Cardiac fibroblast (primary cell): ENCODE data around the gene PHACTR3.

Experiments used
- DNase-seq, 2 donors: peaks; one replicate each; pipeline versions ENCODE4 v3.0.0 to v3.0.0-alpha.2; 2010; ENCODE audit warnings: low read depth in 2 of 2
- H3K4me3 ChIP-seq, 2 donors: replicated peaks in 1 of 2; 1 replicate in 1 of 2; 2 replicates in 1 of 2; pipeline ENCODE4 v1.5.1; 2011; ENCODE audit warnings: low read depth in 2 of 2, low read length in 2 of 2, mild to moderate bottlenecking in 2 of 2, moderate library complexity in 1 of 2
- CTCF ChIP-seq: IDR thresholded peaks from one replicate; pipeline ENCODE4 v1.5.1; 2011; ENCODE audit warnings: low read depth, mild to moderate bottlenecking, low read length, inconsistent platforms

PHACTR3 gene

GRCh38 chr20:59776059-59776603 lies 171.8 kb downstream of the PHACTR3 start:
- H3K4me3 ChIP-seq, result no peak overlapping the region
- no peak for DNase-seq
- no peak for TF ChIP-seq CTCF

GRCh38 chr20:59776626-59777330 lies 172.4 kb downstream of the PHACTR3 start:
- no peak overlapping the region for H3K4me3 ChIP-seq
- no peak for DNase-seq
- no peak for TF ChIP-seq CTCF

GRCh38 chr20:59777331-59777725 lies 173.0 kb downstream of the PHACTR3 start:
- no peak for TF ChIP-seq CTCF
- no peak overlapping the region for H3K4me3 ChIP-seq
- DNase-seq, result no peak

- H3K4me3 ChIP-seq, result no peak overlapping the region
- TF ChIP-seq CTCF, result no peak
- DNase-seq, result no peak
Measured at GRCh38 chr20:59777814-59778575, 173.7 kb downstream of the PHACTR3 start.

- no peak overlapping the region for H3K4me3 ChIP-seq
- DNase-seq, result no peak
- no peak for TF ChIP-seq CTCF
Measured at GRCh38 chr20:59778615-59779200, 174.4 kb downstream of the PHACTR3 start.

GRCh38 chr20:59779656-59780380 lies 175.5 kb downstream of the PHACTR3 start:
- no peak for DNase-seq
- TF ChIP-seq CTCF, result no peak
- no peak overlapping the region for H3K4me3 ChIP-seq
